ENCODE data around the gene C19orf12.

The C19orf12 gene

DNA sequence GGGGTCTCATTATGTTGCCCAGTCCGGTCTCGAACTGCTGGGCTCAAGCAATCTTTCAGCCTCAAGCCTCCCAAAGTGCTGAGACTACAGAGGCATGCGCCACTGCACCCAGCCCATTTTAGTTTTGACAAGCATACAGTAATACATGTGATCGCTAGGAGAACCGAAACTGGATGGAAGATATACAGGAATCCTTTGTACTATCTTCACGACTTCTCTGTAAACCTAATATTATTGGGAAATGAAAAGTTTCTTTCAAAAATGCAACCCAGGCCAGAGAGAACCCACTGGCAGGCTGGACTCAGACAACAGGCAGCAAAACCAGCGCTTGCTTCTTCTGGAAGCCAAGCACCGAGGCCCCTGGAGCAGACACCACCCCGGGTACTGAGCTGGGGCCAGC is 9.4 kb downstream of the C19orf12 start:
- no peaks in the 10 kb centered on the region for H3K9me2 ChIP-seq (replicated peaks; ENCODE audit: control insufficient read depth, low read length)
- H3K36me3 ChIP-seq (ENCODE audit: control insufficient read depth, low read length) = 0 out of 2 replicates have a peak, but pooled peaks cover 3% of the 10 kb centered on the region
- peaks cover 4% of the 10 kb centered on the region; the same call in 1 of the 2 replicates for H3K79me2 ChIP-seq (ENCODE audit: control insufficient read depth, low read length)
- peaks cover 7% of the 10 kb centered on the region for H3K4me1 ChIP-seq (ENCODE audit: control insufficient read depth, low read length)
- no peaks in the 10 kb centered on the region for H3F3A ChIP-seq (ENCODE audit: control insufficient read depth, insufficient read depth)
- H3K27ac ChIP-seq (ENCODE audit: low read depth, low read length) = no peak overlapping the region
- no peaks in the 10 kb centered on the region for H3K9me3 ChIP-seq (ENCODE audit: control insufficient read depth, insufficient read depth, low read length)
- TF ChIP-seq, protein P1, sequence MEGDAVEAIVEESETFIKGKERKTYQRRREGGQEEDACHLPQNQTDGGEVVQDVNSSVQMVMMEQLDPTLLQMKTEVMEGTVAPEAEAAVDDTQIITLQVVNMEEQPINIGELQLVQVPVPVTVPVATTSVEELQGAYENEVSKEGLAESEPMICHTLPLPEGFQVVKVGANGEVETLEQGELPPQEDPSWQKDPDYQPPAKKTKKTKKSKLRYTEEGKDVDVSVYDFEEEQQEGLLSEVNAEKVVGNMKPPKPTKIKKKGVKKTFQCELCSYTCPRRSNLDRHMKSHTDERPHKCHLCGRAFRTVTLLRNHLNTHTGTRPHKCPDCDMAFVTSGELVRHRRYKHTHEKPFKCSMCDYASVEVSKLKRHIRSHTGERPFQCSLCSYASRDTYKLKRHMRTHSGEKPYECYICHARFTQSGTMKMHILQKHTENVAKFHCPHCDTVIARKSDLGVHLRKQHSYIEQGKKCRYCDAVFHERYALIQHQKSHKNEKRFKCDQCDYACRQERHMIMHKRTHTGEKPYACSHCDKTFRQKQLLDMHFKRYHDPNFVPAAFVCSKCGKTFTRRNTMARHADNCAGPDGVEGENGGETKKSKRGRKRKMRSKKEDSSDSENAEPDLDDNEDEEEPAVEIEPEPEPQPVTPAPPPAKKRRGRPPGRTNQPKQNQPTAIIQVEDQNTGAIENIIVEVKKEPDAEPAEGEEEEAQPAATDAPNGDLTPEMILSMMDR (IDR thresholded peaks at IDR 0.05; ENCODE audit: low read depth, low read length, poor library complexity, severe bottlenecking) = no peak
- TF ChIP-seq EZH2phosphoT487 (IDR thresholded peaks at IDR 0.05; ENCODE audit: borderline replicate concordance, low read length) = no peak
- H4K20me1 ChIP-seq (ENCODE audit: control insufficient read depth, insufficient read depth, low read depth, low read length) = no peaks in the 10 kb centered on the region
- H3K27me3 ChIP-seq (ENCODE audit: control insufficient read depth, low read length) = no peaks in the 10 kb centered on the region
- H3K4me2 ChIP-seq (ENCODE audit: low read length) = no peak overlapping the region
- H3K4me3 ChIP-seq (ENCODE audit: low read length) = no peak overlapping the region

DNA sequence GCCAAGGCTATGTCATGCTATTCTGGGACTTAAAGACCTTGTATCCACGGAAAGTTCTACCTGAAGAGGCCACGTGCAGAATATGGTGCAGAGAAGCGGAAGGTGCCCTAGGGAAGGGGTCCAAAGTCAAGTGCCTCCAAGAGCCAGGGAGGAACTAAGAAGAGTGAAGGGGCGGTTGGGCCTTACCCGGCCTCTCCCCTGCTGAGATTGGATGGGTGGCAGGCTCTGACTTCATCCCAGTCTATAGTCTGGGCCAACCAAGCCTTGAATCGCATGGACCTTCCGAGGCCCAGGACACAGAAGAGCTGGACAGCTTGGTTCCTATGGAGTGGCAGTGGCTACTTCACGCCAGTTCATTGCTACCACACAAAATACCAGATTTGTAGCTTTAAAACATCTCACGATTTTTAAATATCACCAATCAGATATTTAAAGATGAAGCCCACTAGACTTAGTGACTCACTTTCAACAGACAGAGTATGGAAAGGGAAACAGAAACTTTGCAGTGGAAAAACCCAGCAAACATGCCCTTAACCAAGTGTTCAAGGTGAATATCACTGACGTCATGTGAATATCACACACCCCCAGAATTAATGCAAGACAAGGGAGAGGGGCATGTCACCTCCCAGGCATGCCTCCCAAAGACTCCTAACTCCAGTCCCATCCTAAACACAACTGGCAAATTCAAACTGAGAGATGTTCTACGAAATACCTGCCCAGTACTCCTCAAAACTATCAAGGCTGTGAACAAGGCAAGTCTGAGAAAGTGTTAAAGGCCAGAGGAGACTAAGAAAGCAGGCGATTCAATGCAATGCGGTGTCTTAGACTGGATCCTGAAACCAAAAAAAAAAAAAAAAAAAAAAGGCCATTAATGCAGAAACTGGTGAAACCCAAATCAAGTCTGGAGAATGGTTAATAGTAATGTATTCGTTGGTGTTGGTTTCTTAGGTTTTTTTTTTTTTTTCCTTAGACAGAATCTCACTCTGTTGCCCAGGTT is 10.2 kb downstream of the C19orf12 start:
- H4K20me1 ChIP-seq (ENCODE audit: control insufficient read depth, insufficient read depth, low read depth, low read length) = no peaks in the 10 kb centered on the region

DNA sequence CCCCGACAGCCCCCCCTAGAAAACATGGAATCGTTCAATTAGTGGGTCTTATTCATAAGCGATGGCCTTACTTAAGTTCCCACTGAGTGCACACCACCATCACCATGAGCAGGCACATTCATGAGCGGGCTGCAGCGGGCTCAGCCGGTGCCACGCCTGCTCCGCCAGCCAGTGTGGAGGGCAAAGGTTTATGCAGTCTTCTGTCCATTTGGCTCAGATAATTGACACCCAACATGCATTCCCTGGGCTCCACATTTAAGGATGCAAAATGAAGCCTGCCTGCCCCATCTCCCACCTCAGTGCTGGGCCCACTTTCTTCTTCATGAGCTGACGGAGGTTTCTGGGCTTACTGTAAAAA is 12.1 kb downstream of the C19orf12 start:
- no peaks in the 10 kb centered on the region for H3K9me3 ChIP-seq (ENCODE audit: control insufficient read depth, insufficient read depth, low read length)
- no peak overlapping the region for H3K4me3 ChIP-seq (ENCODE audit: low read length)
- no peaks in the 10 kb centered on the region for H3K4me1 ChIP-seq (ENCODE audit: control insufficient read depth, low read length)
- H3K4me2 ChIP-seq (ENCODE audit: low read length) = no peak overlapping the region
- TF ChIP-seq, protein P1 (IDR thresholded peaks at IDR 0.05; ENCODE audit: low read depth, low read length, poor library complexity, severe bottlenecking) = no peak
- TF ChIP-seq EZH2phosphoT487 (IDR thresholded peaks at IDR 0.05; ENCODE audit: borderline replicate concordance, low read length) = no peak
- H3K79me2 ChIP-seq (ENCODE audit: control insufficient read depth, low read length) = no peaks in the 10 kb centered on the region
- H3K27ac ChIP-seq (ENCODE audit: low read depth, low read length) = no peak overlapping the region
- no peaks in the 10 kb centered on the region for H3K9me2 ChIP-seq (replicated peaks; ENCODE audit: control insufficient read depth, low read length)
- no peaks in the 10 kb centered on the region for H4K20me1 ChIP-seq (ENCODE audit: control insufficient read depth, insufficient read depth, low read depth, low read length)
- H3K36me3 ChIP-seq (ENCODE audit: control insufficient read depth, low read length) = 0 out of 2 replicates have a peak, but pooled peaks cover 3% of the 10 kb centered on the region
- H3F3A ChIP-seq (ENCODE audit: control insufficient read depth, insufficient read depth) = no peaks in the 10 kb centered on the region
- H3K27me3 ChIP-seq (ENCODE audit: control insufficient read depth, low read length) = no peaks in the 10 kb centered on the region

More for the DNA sequence above, 10.2 kb downstream of the C19orf12 start:
- Histone ChIP-seq H3K4me3 (ENCODE audit: low read length) (no peak overlapping the region), H3K79me2 (ENCODE audit: control insufficient read depth, low read length) (no peaks in the 10 kb centered on the region; the same call in 1 of the 2 replicates), H3F3A (ENCODE audit: control insufficient read depth, insufficient read depth) (no peaks in the 10 kb centered on the region), H3K27ac (ENCODE audit: low read depth, low read length) (no peak overlapping the region), H3K27me3 (ENCODE audit: control insufficient read depth, low read length) (no peaks in the 10 kb centered on the region), H3K4me1 (ENCODE audit: control insufficient read depth, low read length) (peaks cover 3% of the 10 kb centered on the region), H3K4me2 (ENCODE audit: low read length) (no peak overlapping the region), H3K9me2 (replicated peaks; ENCODE audit: control insufficient read depth, low read length) (no peaks in the 10 kb centered on the region), H3K36me3 (ENCODE audit: control insufficient read depth, low read length) (0 out of 2 replicates have a peak, but pooled peaks cover 3% of the 10 kb centered on the region), H3K9me3 (ENCODE audit: control insufficient read depth, insufficient read depth, low read length) (no peaks in the 10 kb centered on the region)
- TF ChIP-seq, protein P1 (IDR thresholded peaks at IDR 0.05; ENCODE audit: low read depth, low read length, poor library complexity, severe bottlenecking) = no peak
- TF ChIP-seq EZH2phosphoT487 (IDR thresholded peaks at IDR 0.05; ENCODE audit: borderline replicate concordance, low read length) = no peak

Data from DOHH2 (cell line).